ENCODE measurements around the gene PRR14. TPM values are rescaled to one million over a fixed set of nuclear protein-coding genes. Genes with fewer than 3 reads are reported as not detected.

PRR14 gene
- total and polyA plus RNA-seq, 2 donors, result 14.3 to 139 TPM

DNA sequence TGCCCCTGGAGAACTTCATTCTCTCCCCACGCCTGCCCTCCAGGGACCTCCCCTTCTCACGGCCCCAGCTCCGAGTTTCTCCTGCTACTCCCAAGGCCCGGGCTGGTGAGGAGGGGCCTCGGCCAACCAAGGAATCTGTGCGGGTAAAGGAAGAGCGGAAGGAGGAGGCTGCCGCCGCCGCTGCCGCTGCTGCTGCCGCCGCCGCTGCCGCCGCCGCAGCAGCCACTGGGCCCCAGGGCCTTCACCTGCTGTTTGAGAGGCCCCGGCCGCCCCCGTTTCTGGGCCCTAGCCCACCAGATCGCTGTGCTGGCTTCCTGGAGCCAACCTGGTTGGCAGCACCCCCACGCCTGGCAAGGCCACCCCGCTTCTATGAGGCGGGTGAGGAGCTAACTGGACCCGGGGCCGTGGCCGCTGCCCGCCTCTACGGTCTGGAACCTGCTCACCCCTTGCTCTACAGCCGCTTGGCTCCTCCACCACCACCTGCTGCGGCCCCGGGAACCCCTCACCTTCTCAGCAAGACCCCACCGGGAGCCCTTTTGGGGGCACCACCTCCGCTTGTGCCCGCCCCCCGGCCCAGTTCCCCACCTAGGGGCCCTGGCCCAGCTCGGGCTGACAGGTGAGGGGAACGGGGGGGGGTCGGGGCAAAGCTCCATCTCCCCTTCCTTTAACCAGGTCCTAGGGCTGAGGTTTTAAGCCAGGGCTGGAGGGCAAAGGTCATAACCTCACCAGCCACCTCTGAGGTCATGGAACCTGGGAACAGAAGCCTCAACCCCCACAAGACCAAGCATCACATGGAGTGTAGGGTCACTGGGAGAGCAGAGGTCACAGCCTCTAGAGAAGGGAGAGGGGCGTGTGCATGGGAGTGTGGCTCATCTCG lies 18.5 kb downstream of the PRR14 start:
- Histone ChIP-seq H3K4me3 (ENCODE audit: low read length in 2 of 2) (no peak overlapping the region), H3K27ac (ENCODE audit: low read depth in 1 of 2, low read length in 1 of 2) (no peak overlapping the region), H3K27me3 (ENCODE audit: control insufficient read depth in 2 of 2, insufficient read depth in 1 of 2, low read length in 1 of 2) (no peaks in the 10 kb centered on the region), H3K36me3 (ENCODE audit: control insufficient read depth in 2 of 2, insufficient read depth in 2 of 2, low read length in 1 of 2) (peaks cover 65% of the 10 kb centered on the region in 2 donors), H3K4me1 (ENCODE audit: control insufficient read depth in 2 of 2, insufficient read depth in 2 of 2, low read length in 2 of 2) (no peaks in the 10 kb centered on the region), H3K9me3 (ENCODE audit: control insufficient read depth in 2 of 2, insufficient read depth in 1 of 2, low read length in 1 of 2) (no peaks in the 10 kb centered on the region)
- 97% methylated on average over 41 of the region's 41 CpGs for WGBS
- DNase-seq (ENCODE audit: low read depth in 6 of 9, low spot score in 9 of 9), result no peak

DNA sequence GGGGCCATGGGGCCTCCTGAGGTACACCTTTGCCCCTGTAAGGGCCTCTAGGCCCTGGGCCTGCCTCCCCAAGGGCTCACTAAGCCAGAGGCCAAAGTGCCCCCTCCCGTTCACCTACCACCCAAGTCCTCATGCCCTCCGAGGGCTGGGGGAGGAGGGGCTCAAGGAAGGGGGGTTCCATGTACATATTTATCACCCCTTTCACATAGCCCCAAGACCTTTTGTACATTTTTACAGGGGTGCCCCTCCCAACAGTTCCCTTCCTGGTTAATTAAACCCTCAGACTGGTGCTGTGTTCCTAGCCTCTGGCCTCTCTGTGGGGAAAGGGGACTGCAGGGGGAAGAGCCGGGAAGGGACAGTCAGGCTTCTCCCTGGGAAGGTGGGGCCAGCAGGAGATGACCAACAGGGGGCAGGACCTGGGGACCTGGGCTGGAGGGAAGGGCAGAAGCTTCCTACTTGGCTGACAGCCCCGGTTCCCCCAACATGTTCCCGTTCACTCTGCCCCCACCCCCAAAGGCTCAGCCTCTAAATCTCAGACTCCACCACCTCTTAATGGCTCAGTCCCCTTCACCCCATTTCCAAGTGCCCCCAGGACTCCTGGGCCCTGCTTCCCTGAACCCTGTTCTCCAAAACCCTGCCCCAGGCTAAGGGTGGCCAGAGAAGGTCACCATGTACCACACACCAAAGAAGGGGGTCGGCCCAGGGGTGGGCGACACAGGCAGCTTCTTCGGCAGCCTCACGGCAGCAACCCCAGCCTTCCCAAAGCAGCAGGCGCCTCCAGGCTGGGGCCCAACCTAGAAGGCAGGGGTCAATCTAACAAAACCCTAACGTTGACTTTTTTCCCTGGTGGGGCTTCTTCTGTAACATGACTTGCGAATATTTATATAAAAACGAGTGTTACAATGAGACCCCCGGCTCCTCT lies 19.4 kb downstream of the PRR14 start:
- Histone ChIP-seq H3K9me3 (ENCODE audit: control insufficient read depth in 2 of 2, insufficient read depth in 1 of 2, low read length in 1 of 2) (no peaks in the 10 kb centered on the region), H3K4me1 (ENCODE audit: control insufficient read depth in 2 of 2, insufficient read depth in 2 of 2, low read length in 2 of 2) (no peaks in the 10 kb centered on the region), H3K36me3 (ENCODE audit: control insufficient read depth in 2 of 2, insufficient read depth in 2 of 2, low read length in 1 of 2) (peaks cover 56% of the 10 kb centered on the region in 2 donors), H3K4me3 (ENCODE audit: low read length in 2 of 2) (no peak overlapping the region), H3K27ac (ENCODE audit: low read depth in 1 of 2, low read length in 1 of 2) (no peak overlapping the region), H3K27me3 (ENCODE audit: control insufficient read depth in 2 of 2, insufficient read depth in 1 of 2, low read length in 1 of 2) (no peaks in the 10 kb centered on the region)
- no peak for DNase-seq (ENCODE audit: low read depth in 6 of 9, low spot score in 9 of 9)
- 96% methylated on average over 14 of the region's 14 CpGs for WGBS

DNA sequence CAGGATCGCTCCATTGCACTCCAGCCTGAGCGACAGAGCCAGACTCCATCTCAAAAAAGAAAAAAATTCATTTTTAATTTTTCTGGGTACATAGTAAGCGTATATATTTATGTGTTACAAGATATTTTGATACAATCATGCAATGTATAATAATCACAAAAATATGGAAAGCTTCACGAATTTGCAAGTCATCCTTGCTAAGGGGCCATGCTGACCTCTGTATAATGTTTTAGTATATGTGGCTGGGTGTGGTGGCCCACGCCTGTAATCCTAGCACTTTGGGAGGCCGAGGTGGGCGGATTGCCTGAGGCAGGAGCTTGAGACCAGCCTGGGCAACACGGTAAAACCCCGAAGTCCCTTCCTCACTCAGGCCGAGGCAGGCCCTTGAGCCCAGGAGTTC lies 24.4 kb downstream of the PRR14 start:
- H3K9me3 ChIP-seq (ENCODE audit: control insufficient read depth in 2 of 2, insufficient read depth in 1 of 2, low read length in 1 of 2), result no peaks in the 10 kb centered on the region
- H3K27ac ChIP-seq (ENCODE audit: low read depth in 1 of 2, low read length in 1 of 2), result no peak overlapping the region
- 93% methylated on average over 10 of the region's 10 CpGs for WGBS
- H3K27me3 ChIP-seq (ENCODE audit: control insufficient read depth in 2 of 2, insufficient read depth in 1 of 2, low read length in 1 of 2), result no peaks in the 10 kb centered on the region
- no peaks in the 10 kb centered on the region for H3K4me1 ChIP-seq (ENCODE audit: control insufficient read depth in 2 of 2, insufficient read depth in 2 of 2, low read length in 2 of 2)
- no peak overlapping the region for H3K4me3 ChIP-seq (ENCODE audit: low read length in 2 of 2)
- H3K36me3 ChIP-seq (ENCODE audit: control insufficient read depth in 2 of 2, insufficient read depth in 2 of 2, low read length in 1 of 2), result peaks cover 7 to 8% of the 10 kb centered on the region in 2 donors
- no peak for DNase-seq (ENCODE audit: low read depth in 6 of 9, low spot score in 9 of 9)

- Histone ChIP-seq H3K9me3 (ENCODE audit: control insufficient read depth in 2 of 2, insufficient read depth in 1 of 2, low read length in 1 of 2) (no peaks in the 10 kb centered on the region), H3K4me1 (ENCODE audit: control insufficient read depth in 2 of 2, insufficient read depth in 2 of 2, low read length in 2 of 2) (no peaks in the 10 kb centered on the region)
- WGBS, result 97% methylated on average over 11 of the region's 11 CpGs
Observed at GRCh38 chr16:30677931-30678585, 27.3 kb downstream of the PRR14 start.

GRCh38 chr16:30678586-30678970 lies 27.8 kb downstream of the PRR14 start:
- Histone ChIP-seq H3K4me3 (ENCODE audit: low read length in 2 of 2) (no peak overlapping the region), H3K4me1 (ENCODE audit: control insufficient read depth in 2 of 2, insufficient read depth in 2 of 2, low read length in 2 of 2) (no peaks in the 10 kb centered on the region), H3K27me3 (ENCODE audit: control insufficient read depth in 2 of 2, insufficient read depth in 1 of 2, low read length in 1 of 2) (no peaks in the 10 kb centered on the region), H3K9me3 (ENCODE audit: control insufficient read depth in 2 of 2, insufficient read depth in 1 of 2, low read length in 1 of 2) (no peaks in the 10 kb centered on the region), H3K27ac (ENCODE audit: low read depth in 1 of 2, low read length in 1 of 2) (no peak overlapping the region), H3K36me3 (ENCODE audit: control insufficient read depth in 2 of 2, insufficient read depth in 2 of 2, low read length in 1 of 2) (no peaks in the 10 kb centered on the region)
- DNase-seq (ENCODE audit: low read depth in 6 of 9, low spot score in 9 of 9), result no peak
- 89% methylated on average over 3 of the region's 3 CpGs for WGBS

More at GRCh38 chr16:30677931-30678585, 27.3 kb downstream of the PRR14 start:
- H3K27me3 ChIP-seq (ENCODE audit: control insufficient read depth in 2 of 2, insufficient read depth in 1 of 2, low read length in 1 of 2), result no peaks in the 10 kb centered on the region
- DNase-seq (ENCODE audit: low read depth in 6 of 9, low spot score in 9 of 9), result no peak
- no peak overlapping the region for H3K4me3 ChIP-seq (ENCODE audit: low read length in 2 of 2)
- H3K27ac ChIP-seq (ENCODE audit: low read depth in 1 of 2, low read length in 1 of 2), result no peak overlapping the region
- no peaks in the 10 kb centered on the region for H3K36me3 ChIP-seq (ENCODE audit: control insufficient read depth in 2 of 2, insufficient read depth in 2 of 2, low read length in 1 of 2)

DNA sequence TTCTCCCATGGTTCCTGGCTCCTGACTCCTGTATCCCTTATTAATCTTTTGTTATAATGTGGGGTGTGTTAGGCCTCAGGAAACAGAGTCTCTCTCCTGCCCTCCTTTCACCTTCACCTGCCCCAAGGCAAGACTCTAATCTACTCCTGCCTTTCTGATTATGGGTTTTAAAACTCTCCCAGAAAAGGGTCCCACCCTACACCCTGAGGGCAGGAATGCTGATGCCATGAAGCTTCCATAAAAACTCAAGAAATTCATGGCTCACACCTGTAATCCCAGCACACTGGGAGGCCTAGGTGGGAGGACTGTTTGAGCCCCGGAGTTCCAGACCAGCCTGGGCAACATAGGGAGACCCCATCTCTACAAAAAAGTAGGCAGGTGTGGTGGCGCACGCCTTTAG lies 29.6 kb downstream of the PRR14 start:
- Histone ChIP-seq H3K4me1 (ENCODE audit: control insufficient read depth in 2 of 2, insufficient read depth in 2 of 2, low read length in 2 of 2) (no peaks in the 10 kb centered on the region), H3K27ac (ENCODE audit: low read depth in 1 of 2, low read length in 1 of 2) (no peak overlapping the region), H3K4me3 (ENCODE audit: low read length in 2 of 2) (no peak overlapping the region), H3K36me3 (ENCODE audit: control insufficient read depth in 2 of 2, insufficient read depth in 2 of 2, low read length in 1 of 2) (no peaks in the 10 kb centered on the region), H3K9me3 (ENCODE audit: control insufficient read depth in 2 of 2, insufficient read depth in 1 of 2, low read length in 1 of 2) (no peaks in the 10 kb centered on the region), H3K27me3 (ENCODE audit: control insufficient read depth in 2 of 2, insufficient read depth in 1 of 2, low read length in 1 of 2) (no peaks in the 10 kb centered on the region)
- no peak for DNase-seq (ENCODE audit: low read depth in 6 of 9, low spot score in 9 of 9)
- 98% methylated on average over 3 of the region's 3 CpGs for WGBS

DNA sequence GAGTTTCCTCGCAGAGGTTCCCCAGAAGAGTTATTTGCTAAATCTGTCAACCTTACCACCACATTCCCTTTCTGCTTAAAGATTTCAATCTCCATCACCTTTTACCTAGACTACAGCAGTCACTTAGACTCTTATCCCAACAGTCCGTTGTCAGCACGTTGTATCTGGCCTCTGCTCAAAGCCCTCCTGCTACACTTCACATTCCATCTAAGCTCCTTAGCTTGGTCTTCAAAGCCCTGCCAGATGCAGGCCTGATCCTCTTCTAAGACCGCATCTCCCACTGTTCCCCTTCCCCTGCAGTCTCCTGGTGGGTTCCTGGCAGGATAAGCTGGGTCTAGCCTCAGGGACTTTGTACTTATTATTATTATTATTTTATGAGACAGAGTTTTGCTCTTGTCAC lies 37.9 kb downstream of the PRR14 start:
- 93% methylated on average over 4 of the region's 4 CpGs for WGBS
- Histone ChIP-seq H3K4me1 (ENCODE audit: control insufficient read depth in 2 of 2, insufficient read depth in 2 of 2, low read length in 2 of 2) (peaks cover 0 to 2% of the 10 kb centered on the region in 2 donors), H3K4me3 (ENCODE audit: low read length in 2 of 2) (no peak overlapping the region), H3K27me3 (ENCODE audit: control insufficient read depth in 2 of 2, insufficient read depth in 1 of 2, low read length in 1 of 2) (no peaks in the 10 kb centered on the region), H3K27ac (ENCODE audit: low read depth in 1 of 2, low read length in 1 of 2) (no peak overlapping the region), H3K36me3 (ENCODE audit: control insufficient read depth in 2 of 2, insufficient read depth in 2 of 2, low read length in 1 of 2) (no peaks in the 10 kb centered on the region), H3K9me3 (ENCODE audit: control insufficient read depth in 2 of 2, insufficient read depth in 1 of 2, low read length in 1 of 2) (no peaks in the 10 kb centered on the region)
- no peak for DNase-seq (ENCODE audit: low read depth in 6 of 9, low spot score in 9 of 9)

- Histone ChIP-seq H3K9me3 (ENCODE audit: control insufficient read depth in 2 of 2, insufficient read depth in 1 of 2, low read length in 1 of 2) (no peaks in the 10 kb centered on the region), H3K27ac (ENCODE audit: low read depth in 1 of 2, low read length in 1 of 2) (no peak overlapping the region), H3K4me1 (ENCODE audit: control insufficient read depth in 2 of 2, insufficient read depth in 2 of 2, low read length in 2 of 2) (peaks cover 0 to 4% of the 10 kb centered on the region in 2 donors), H3K36me3 (ENCODE audit: control insufficient read depth in 2 of 2, insufficient read depth in 2 of 2, low read length in 1 of 2) (no peaks in the 10 kb centered on the region), H3K4me3 (ENCODE audit: low read length in 2 of 2) (no peak overlapping the region), H3K27me3 (ENCODE audit: control insufficient read depth in 2 of 2, insufficient read depth in 1 of 2, low read length in 1 of 2) (no peaks in the 10 kb centered on the region)
- no peak for DNase-seq (ENCODE audit: low read depth in 6 of 9, low spot score in 9 of 9)
- WGBS, result 92% methylated on average over 4 of the region's 4 CpGs
Observed at GRCh38 chr16:30691907-30692306, 41.1 kb downstream of the PRR14 start.

All from thymus (tissue), 11 donors.